KMS-11 (cell line): ENCODE measurements around the gene MSI2.

Experiments used
- H2AFZ ChIP-seq: fragments of 200-600 bp; sonication (generic); 2 replicates; pipeline ENCODE4 v1.6.1; 2016; ENCODE audit warnings: antibody characterized with exemption, mixed run types, low read depth
- H3K27ac ChIP-seq: fragments of 200-600 bp; sonication (generic); 2 replicates; pipeline ENCODE4 v1.6.1; 2016; ENCODE audit warnings: mild to moderate bottlenecking, mixed run types
- H3K27me3 ChIP-seq: fragments of 200-600 bp; sonication (generic); 2 replicates; pipeline ENCODE4 v1.6.1; 2017; ENCODE audit warnings: mild to moderate bottlenecking, low read depth, mixed run types, moderate library complexity; ENCODE audit not compliant: insufficient read depth
- H3K36me3 ChIP-seq: fragments of 200-600 bp; sonication (generic); 2 replicates; pipeline ENCODE4 v1.6.1; 2017; ENCODE audit warnings: mild to moderate bottlenecking, mixed run types; ENCODE audit not compliant: insufficient read depth
- H3K4me1 ChIP-seq: fragments of 200-600 bp; sonication (generic); 2 replicates; pipeline ENCODE4 v1.6.1; 2016; ENCODE audit warnings: mild to moderate bottlenecking, low read depth, mixed run types; ENCODE audit not compliant: poor library complexity, severe bottlenecking
- H3K4me2 ChIP-seq: fragments of 200-600 bp; sonication (generic); 2 replicates; pipeline ENCODE4 v1.7.0; 2016; ENCODE audit warnings: mild to moderate bottlenecking, mixed run types
- H3K4me3 ChIP-seq: fragments of 200-600 bp; sonication (generic); IDR thresholded peaks from 2 replicates; pipeline ENCODE4 v1.6.1; 2017; ENCODE audit warnings: low read depth, low read length, mixed read lengths; ENCODE audit not compliant: insufficient read depth
- H3K79me2 ChIP-seq: fragments of 200-600 bp; sonication (generic); 2 replicates; pipeline ENCODE4 v1.6.1; 2016; ENCODE audit warnings: low read depth, mixed run types; ENCODE audit not compliant: insufficient read depth
- H3K9ac ChIP-seq: fragments of 200-600 bp; sonication (generic); 2 replicates; pipeline ENCODE4 v1.6.1; 2016; ENCODE audit warnings: mild to moderate bottlenecking, mixed run types
- H4K20me1 ChIP-seq: fragments of 200-600 bp; sonication (generic); 2 replicates; pipeline ENCODE4 v1.6.1; 2016; ENCODE audit warnings: mild to moderate bottlenecking, mixed run types; ENCODE audit not compliant: insufficient read depth
- CTCF ChIP-seq: fragments of 200-600 bp; sonication (generic); conservative IDR thresholded peaks from 2 replicates; pipeline ENCODE4 v1.6.1; 2017; ENCODE audit warnings: low read depth, mild to moderate bottlenecking, antibody characterized with exemption, low read length, moderate library complexity, mixed read lengths

Gene MSI2

GRCh38 chr17:57424273-57424672 lies 167.9 kb downstream of the MSI2 start:
- Histone ChIP-seq H3K9ac (no peak overlapping the region), H2AFZ (no peak overlapping the region), H4K20me1 (no peaks in the 10 kb centered on the region), H3K4me1 (peaks cover 85% of the 10 kb centered on the region), H3K27ac (no peak overlapping the region), H3K4me3 (no peak overlapping the region), H3K27me3 (no peaks in the 10 kb centered on the region), H3K36me3 (no peaks in the 10 kb centered on the region), H3K4me2 (peak overlapping the region; percentile 61; the same call in 1 of the 2 replicates), H3K79me2 (peaks cover 66% of the 10 kb centered on the region; the same call in 1 of the 2 replicates)
- no peak for TF ChIP-seq CTCF

GRCh38 chr17:57424777-57425188 lies 168.5 kb downstream of the MSI2 start:
- no peak overlapping the region for H2AFZ ChIP-seq
- no peaks in the 10 kb centered on the region for H4K20me1 ChIP-seq
- H3K27ac ChIP-seq, result peak overlapping the region; percentile 57; the same call in 1 of the 2 replicates
- peaks cover 70% of the 10 kb centered on the region; the same call in 1 of the 2 replicates for H3K79me2 ChIP-seq
- no peak overlapping the region for H3K9ac ChIP-seq
- H3K4me1 ChIP-seq, result peaks cover 85% of the 10 kb centered on the region
- no peak overlapping the region for H3K4me3 ChIP-seq
- no peaks in the 10 kb centered on the region for H3K27me3 ChIP-seq
- H3K36me3 ChIP-seq, result no peaks in the 10 kb centered on the region
- peak overlapping the region; percentile 61 for H3K4me2 ChIP-seq
- no peak for TF ChIP-seq CTCF

GRCh38 chr17:57425431-57425830 lies 169.1 kb downstream of the MSI2 start:
- Histone ChIP-seq H3K4me3 (no peak overlapping the region), H3K4me2 (peak overlapping the region; percentile 61), H3K4me1 (peaks cover 85% of the 10 kb centered on the region), H3K79me2 (peaks cover 74% of the 10 kb centered on the region; the same call in 1 of the 2 replicates), H3K27me3 (no peaks in the 10 kb centered on the region), H4K20me1 (no peaks in the 10 kb centered on the region), H3K27ac (peak overlapping the region; percentile 57), H3K9ac (peak overlapping the region; percentile 6; the same call in 1 of the 2 replicates), H2AFZ (no peak overlapping the region), H3K36me3 (no peaks in the 10 kb centered on the region)
- no peak for TF ChIP-seq CTCF

DNA sequence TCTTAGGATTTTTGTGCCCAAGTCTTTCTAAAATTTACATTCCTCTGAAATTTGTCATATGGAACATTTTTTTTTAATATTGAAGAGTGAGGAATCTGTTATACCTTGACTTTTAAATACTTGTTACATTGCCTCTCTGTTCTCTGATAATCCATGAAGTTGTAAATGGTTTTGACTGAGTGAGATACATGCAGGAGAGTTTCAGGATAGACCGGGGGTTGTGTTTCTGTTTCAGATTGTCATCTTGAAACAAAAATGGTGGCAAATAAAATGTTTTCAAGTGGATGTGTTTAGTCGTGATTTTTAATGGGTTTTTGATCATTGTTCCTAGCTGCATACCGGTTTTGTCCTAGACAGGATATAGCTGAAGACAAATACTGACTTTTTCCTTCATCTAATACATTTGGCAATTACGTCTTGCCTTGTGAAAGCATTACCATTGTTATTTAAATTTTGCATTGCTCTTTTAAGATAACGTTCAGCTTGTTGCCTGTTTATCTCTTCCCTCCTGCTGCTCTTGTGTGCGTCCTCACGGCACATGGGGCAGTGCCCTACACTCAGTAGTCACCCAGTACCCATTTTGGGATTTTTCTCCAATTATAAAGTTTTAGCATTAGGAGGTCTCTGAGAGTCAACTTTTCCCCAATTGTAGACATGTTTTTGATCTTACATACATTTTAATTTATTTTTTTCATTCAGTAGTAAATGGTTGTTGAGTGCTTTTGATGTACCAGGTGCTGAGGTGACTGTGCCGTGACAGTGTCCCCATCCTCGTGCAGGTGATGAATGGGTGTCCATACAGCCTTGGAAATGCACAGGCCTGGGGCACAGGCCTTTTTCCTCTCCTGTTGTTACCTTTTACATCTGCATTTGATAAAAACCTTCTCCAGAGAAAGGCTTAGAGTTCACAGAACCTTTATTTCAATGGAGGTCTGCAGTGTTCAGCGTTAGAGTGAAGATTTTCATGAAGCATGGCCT lies 169.9 kb downstream of the MSI2 start:
- H4K20me1 ChIP-seq, result no peaks in the 10 kb centered on the region
- H3K4me2 ChIP-seq, result peak overlapping the region; percentile 61
- H3K4me1 ChIP-seq, result peaks cover 79% of the 10 kb centered on the region
- peaks cover 80% of the 10 kb centered on the region for H3K79me2 ChIP-seq
- H3K4me3 ChIP-seq, result no peak overlapping the region
- H3K36me3 ChIP-seq, result no peaks in the 10 kb centered on the region
- H3K27ac ChIP-seq, result peak overlapping the region; percentile 57
- no peak overlapping the region for H2AFZ ChIP-seq
- peak overlapping the region; percentile 6; the same call in 1 of the 2 replicates for H3K9ac ChIP-seq
- no peaks in the 10 kb centered on the region for H3K27me3 ChIP-seq
- TF ChIP-seq CTCF, result no peak
